HepG2 (cell line): ENCODE data around the gene TMEM190. TPM values are rescaled to one million over a fixed set of nuclear protein-coding genes. Genes with fewer than 3 reads are reported as not detected.

Experiments
- ATAC-seq: fragments of 200-7000 bp; cut with Tn5 transposase; 3 replicates; pipeline ENCODE4 v1.9.1; 2020; ENCODE audit warnings: mild to moderate bottlenecking, moderate library complexity
- BruUV-seq: library from RNA; stranded (reverse); fragments of 400-500 nt; replicated peaks from 2 replicates; lab custom pipeline; 2021; lab: Mats Ljungman, UMichigan
- CTCF ChIA-PET: fragments of 300-600 bp; formaldehyde crosslinking; extraction: SDS; loops from one replicate; lab custom pipeline; 2021; ENCODE audit warnings: low total read pairs, inconsistent platforms, low intra/inter-chr PET ratio; lab: Yijun Ruan, JAX
- POLR2A ChIA-PET: fragments of 350-600 bp; sonication (Branson Sonifier 250); formaldehyde crosslinking; loops from one replicate; lab custom pipeline; 2020; ENCODE audit warnings: antibody characterized with exemption, inconsistent platforms; lab: Yijun Ruan, JAX
- DNase-seq: peaks from one replicate; pipeline ENCODE4 v3.0.0-alpha.2; 2015; ENCODE audit warnings: low spot score
- FAIRE-seq: peaks from 3 replicates; lab custom pipeline; 2011; peaks lifted over from hg19 to GRCh38; lab: Jason Lieb, UNC
- H2AFZ ChIP-seq: one replicate; pipeline ENCODE4 v1.6.1; 2011; ENCODE audit warnings: low read length, inconsistent platforms
- H3K27ac ChIP-seq: fragments of 300-600 bp; 3 replicates; pipeline ENCODE4 v1.8.0; 2011; ENCODE audit warnings: mixed run types, mild to moderate bottlenecking, mixed read lengths, low read length, inconsistent platforms; ENCODE audit not compliant: insufficient read depth; ENCODE audit errors: extremely low read length
- H3K27me3 ChIP-seq, 2 experiments: fragments of 200-600 bp in 1 of 2; 2 replicates in 1 of 2; 3 replicates in 1 of 2; pipeline versions ENCODE4 v1.6.0 to v1.8.0; 2011; ENCODE audit warnings: low read length in 2 of 2, mild to moderate bottlenecking in 2 of 2, moderate library complexity in 2 of 2, inconsistent platforms in 1 of 2; ENCODE audit not compliant: insufficient read depth in 2 of 2, control insufficient read depth in 1 of 2
- H3K36me3 ChIP-seq, 2 experiments: fragments of 200-600 bp in 1 of 2; replicated peaks in 1 of 2; 2 replicates in 1 of 2; 3 replicates in 1 of 2; pipeline versions ENCODE4 v1.5.1 to v1.8.0; 2011; ENCODE audit warnings: low read length in 2 of 2, inconsistent platforms in 1 of 2; ENCODE audit not compliant: insufficient read depth in 2 of 2, control insufficient read depth in 1 of 2
- H3K4me1 ChIP-seq: 2 replicates; pipeline ENCODE4 v1.5.1; 2012; ENCODE audit warnings: low read length, inconsistent platforms; ENCODE audit not compliant: insufficient read depth
- H3K4me2 ChIP-seq: 2 replicates; pipeline ENCODE4 v1.6.0; 2011; ENCODE audit warnings: low read depth, low read length, inconsistent platforms
- H3K4me3 ChIP-seq, 3 experiments: fragments of 200-600 bp in 1 of 3; sonication (generic), shearing (Covaris generic) in 1 of 3; replicated peaks in 1 of 3; 2 replicates each; pipeline ENCODE4 v1.5.1; 2011 to 2016; ENCODE audit warnings: low read length in 3 of 3, inconsistent platforms in 2 of 3, low read depth in 2 of 3, mild to moderate bottlenecking in 2 of 3, control low read depth in 1 of 3, mixed read lengths in 1 of 3; ENCODE audit not compliant: insufficient read depth in 1 of 3
- H3K79me2 ChIP-seq: one replicate; pipeline ENCODE4 v1.6.1; 2011; ENCODE audit warnings: low read length, inconsistent platforms; ENCODE audit not compliant: insufficient read depth
- H3K9ac ChIP-seq: 2 replicates; pipeline ENCODE4 v1.6.0; 2011; ENCODE audit warnings: mild to moderate bottlenecking, low read depth, low read length, inconsistent platforms; ENCODE audit not compliant: insufficient read depth
- H3K9me3 ChIP-seq: 2 replicates; pipeline ENCODE4 v1.5.1; 2012; ENCODE audit warnings: mild to moderate bottlenecking, low read length
- H4K20me1 ChIP-seq: 2 replicates; pipeline ENCODE4 v1.6.0; 2011; ENCODE audit warnings: inconsistent platforms, mild to moderate bottlenecking, low read length, moderate library complexity; ENCODE audit not compliant: insufficient read depth
- BHLHE40 ChIP-seq: IDR thresholded peaks from 2 replicates; pipeline ENCODE4 v1.6.1; 2011; ENCODE audit warnings: low read length, improper control_type of control experiment
- HMG20A ChIP-seq: IDR thresholded peaks from 2 replicates; pipeline ENCODE4 v1.6.1; 2016; ENCODE audit warnings: borderline replicate concordance
- NFAT5 ChIP-seq: sonication (generic); formaldehyde crosslinking; IDR thresholded peaks from 2 replicates; pipeline ENCODE4 v1.4.0; 2020; ENCODE audit warnings: missing genetic modification reagents
- PHB2 ChIP-seq: fragments of 450-650 bp; IDR thresholded peaks from 2 replicates; pipeline ENCODE4 v1.6.1; 2018; ENCODE audit not compliant: partially characterized antibody
- SYNCRIP ChIP-seq: fragments of 200-400 bp; formaldehyde crosslinking; IDR thresholded peaks from 2 replicates; pipeline ENCODE4 v1.6.1; 2018; ENCODE audit warnings: mild to moderate bottlenecking, low read depth, low read length; ENCODE audit not compliant: insufficient read depth
- ZNF609 ChIP-seq: sonication (generic); formaldehyde crosslinking; IDR thresholded peaks from 2 replicates; pipeline ENCODE4 v1.4.0; 2020; ENCODE audit warnings: mild to moderate bottlenecking, missing genetic modification reagents, borderline replicate concordance
- ZNF674 ChIP-seq: sonication (generic); formaldehyde crosslinking; IDR thresholded peaks from 2 replicates; pipeline ENCODE4 v1.5.0; 2020; ENCODE audit warnings: low read depth, mild to moderate bottlenecking, missing genetic modification reagents
- ZNF772 ChIP-seq: sonication (generic); formaldehyde crosslinking; IDR thresholded peaks from 2 replicates; pipeline ENCODE4 v1.5.0; 2020; ENCODE audit warnings: mild to moderate bottlenecking, missing genetic modification reagents
- ZNF800 ChIP-seq: sonication (generic); formaldehyde crosslinking; IDR thresholded peaks from 2 replicates; pipeline ENCODE4 v1.4.0; 2020; ENCODE audit warnings: missing genetic modification reagents
- whole genome bisulfite sequencing: methylation state at CpG from one replicate; pipeline ENCODE4 v1.1.6; 2017; ENCODE audit warnings: low lambda C conversion rate; 5-methylcytosine and 5-hydroxymethylcytosine counted together
- in situ Hi-C: cut with HindIII; loops from 2 replicates; pipeline ENCODE4 v1.10.0; 2017; ENCODE audit warnings: low pct_unique_long_range_greater_than_20kb; ENCODE audit not compliant: extremely low pct_ligation_motif_present
- intact Hi-C: fragments of 100-400 bp; cut with micrococcal nuclease; formaldehyde crosslinking; loops from one replicate; pipeline ENCODE4 v1.10.0; 2022; ENCODE audit not compliant: unreplicated experiment
- polyA plus RNA-seq, 8 experiments: library from polyadenylated mRNA; depleted of rRNA in 3 of 8; stranded (reverse) in 7 of 8; unstranded in 1 of 8; fragments of >200 nt; fragmentation: Illumina TruSeq in 4 of 8; extraction: Trizol in 4 of 8; gene quantifications; 2 replicates each; pipeline versions ENCODE4 v1.2.1 to v1.2.3, GENCODE V29; 2011 to 2016; ENCODE audit warnings: low read depth in 4 of 8, missing spikeins in 1 of 8, mixed read lengths in 1 of 8; ENCODE audit not compliant: insufficient read depth in 1 of 8
- total RNA-seq, 5 experiments: library from RNA; depleted of rRNA; stranded (reverse); fragments of >200 nt; fragmentation: Illumina TruSeq; extraction: Trizol; gene quantifications; 2 replicates each; pipeline ENCODE4 v1.2.3, GENCODE V29; 2016; ENCODE audit warnings: low read depth in 1 of 5

TMEM190 gene
- total and polyA plus RNA-seq, 2 of the 13 experiments (the other 11 are each of a cell fraction or from before 2014, with no cell fraction given), result 0.35 to 0.83 TPM

GRCh38 chr19:55382522-55383054 lies 6.0 kb downstream of the TMEM190 start:
- CTCF ChIA-PET, result no interaction called here
- Histone ChIP-seq H3K4me2 (no peak overlapping the region), H3K4me3 (no peak overlapping the region), H3K36me3 (peaks cover 0 to 10% of the 10 kb centered on the region in 2 experiments; a peak in 4 of 5 replicates), H3K9ac (no peak overlapping the region), H3K4me1 (peaks cover 33% of the 10 kb centered on the region), H3K9me3 (no peaks in the 10 kb centered on the region), H3K27me3 (peaks cover 0 to 5% of the 10 kb centered on the region in 2 experiments; a peak in 1 of 5 replicates), H4K20me1 (peaks cover 18% of the 10 kb centered on the region), H3K79me2 (peaks cover 22% of the 10 kb centered on the region), H2AFZ (no peak overlapping the region), H3K27ac (no peak overlapping the region)
- POLR2A ChIA-PET, result interaction anchor here (1.3 kb wide), 1 partner anchor 49 kb away, joined by 4 read pairs; no protein-coding TSS in a partner anchor
- no peak for ATAC-seq
- intact Hi-C loops, result no loop called here
- no peak for FAIRE-seq
- in situ Hi-C loops, result no loop called here
- DNase-seq, result no peak
- WGBS, result 83% methylated on average over 3 of the region's 3 CpGs
- BruUV-seq, result no TSS peak
- no peak for TF ChIP-seq BHLHE40
- TF ChIP-seq ZNF609 (CRISPR knock-in tag), result no peak
- TF ChIP-seq NFAT5 (CRISPR knock-in tag), result no peak
- TF ChIP-seq ZNF674 (CRISPR knock-in tag), result no peak
- no peak for TF ChIP-seq SYNCRIP
- no peak for TF ChIP-seq ZNF772 (CRISPR knock-in tag)
- TF ChIP-seq HMG20A (CRISPR knock-in tag), result no peak
- no peak for TF ChIP-seq PHB2
- no peak for TF ChIP-seq ZNF800 (CRISPR knock-in tag)
